ENCODE results near the gene SBF2.

DNA sequence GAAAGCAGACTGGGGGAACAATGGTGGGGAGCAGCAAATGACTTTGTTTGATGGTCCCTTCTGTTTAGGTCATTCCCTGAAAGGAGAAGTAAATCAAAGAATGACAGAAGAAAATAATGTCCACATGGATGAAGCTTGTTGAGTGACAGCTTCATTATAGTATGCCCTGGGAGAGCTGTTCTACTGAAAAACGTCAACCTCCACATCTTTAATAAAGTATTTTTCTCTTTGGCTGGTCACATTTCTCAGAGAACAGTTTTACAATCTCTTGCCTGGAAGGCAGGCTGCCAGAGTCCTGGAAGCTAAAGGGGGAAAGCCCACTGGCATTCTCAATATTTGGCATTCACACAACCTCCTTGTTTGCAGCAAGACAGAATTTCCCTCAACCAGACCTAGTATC lies 342.2 kb downstream of the SBF2 start:
- TF ChIP-seq, protein P1, sequence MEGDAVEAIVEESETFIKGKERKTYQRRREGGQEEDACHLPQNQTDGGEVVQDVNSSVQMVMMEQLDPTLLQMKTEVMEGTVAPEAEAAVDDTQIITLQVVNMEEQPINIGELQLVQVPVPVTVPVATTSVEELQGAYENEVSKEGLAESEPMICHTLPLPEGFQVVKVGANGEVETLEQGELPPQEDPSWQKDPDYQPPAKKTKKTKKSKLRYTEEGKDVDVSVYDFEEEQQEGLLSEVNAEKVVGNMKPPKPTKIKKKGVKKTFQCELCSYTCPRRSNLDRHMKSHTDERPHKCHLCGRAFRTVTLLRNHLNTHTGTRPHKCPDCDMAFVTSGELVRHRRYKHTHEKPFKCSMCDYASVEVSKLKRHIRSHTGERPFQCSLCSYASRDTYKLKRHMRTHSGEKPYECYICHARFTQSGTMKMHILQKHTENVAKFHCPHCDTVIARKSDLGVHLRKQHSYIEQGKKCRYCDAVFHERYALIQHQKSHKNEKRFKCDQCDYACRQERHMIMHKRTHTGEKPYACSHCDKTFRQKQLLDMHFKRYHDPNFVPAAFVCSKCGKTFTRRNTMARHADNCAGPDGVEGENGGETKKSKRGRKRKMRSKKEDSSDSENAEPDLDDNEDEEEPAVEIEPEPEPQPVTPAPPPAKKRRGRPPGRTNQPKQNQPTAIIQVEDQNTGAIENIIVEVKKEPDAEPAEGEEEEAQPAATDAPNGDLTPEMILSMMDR (IDR thresholded peaks at IDR 0.05), result no peak
- TF ChIP-seq POLR2A (IDR thresholded peaks at IDR 0.05), result no peak
